Activated gamma-delta T cell treated with Interleukin-2 at 50 U/mL for 16 hours (primary cell): Measurements from ENCODE around the gene PDXDC1.
"Not testable (repeated sequence)": the region's sequence is repeated elsewhere in the genome, so short reads cannot be mapped to it uniquely, and the experiment has no call there.

Experiments
- DNase-seq: peaks from one replicate; pipeline ENCODE4 v3.0.0-alpha.2; 2020

Gene PDXDC1

GRCh38 chr16:15168953-15169652 is 194.3 kb downstream of the PDXDC1 start:
- not testable (repeated sequence) for DNase-seq

GRCh38 chr16:15179909-15180308 is 205.1 kb downstream of the PDXDC1 start:
- not testable (repeated sequence) for DNase-seq

- not testable (repeated sequence) for DNase-seq
Observed at GRCh38 chr16:15180946-15181345, 206.1 kb downstream of the PDXDC1 start.

GRCh38 chr16:15184000-15184399 is 209.2 kb downstream of the PDXDC1 start:
- DNase-seq: not testable (repeated sequence)
